Mammary epithelial cell (primary cell): ENCODE measurements around the gene AJAP1.

Source experiments
- CTCF ChIP-seq, 2 donors: IDR thresholded peaks in 1 of 2; conservative IDR thresholded peaks in 1 of 2; 2 replicates each; pipeline ENCODE4 v1.5.1; 2011 to 2012; ENCODE audit warnings: inconsistent platforms in 2 of 2, low read length in 2 of 2, mild to moderate bottlenecking in 2 of 2, control low read depth in 1 of 2, low read depth in 1 of 2; ENCODE audit not compliant: insufficient read depth in 1 of 2; ENCODE audit errors: extremely low read depth in 1 of 2
- EZH2 ChIP-seq: IDR thresholded peaks from 2 replicates; pipeline ENCODE4 v1.6.1; 2012; ENCODE audit warnings: low read length, inconsistent platforms, borderline replicate concordance

- TF ChIP-seq EZH2 (no peak), CTCF (conservative IDR thresholded peaks at IDR 0.05 in 1 of 2, IDR thresholded peaks at IDR 0.05 in 1 of 2; ENCODE audit: extremely low read depth in 1 of 2, insufficient read depth in 1 of 2, low read depth in 1 of 2, low read length in 2 of 2) (no peak)
These were observed 115.3 kb downstream of the AJAP1 start for GRCh38 chr1:4769516-4770280.
